Ureter (tissue), 1 donor: ENCODE data around the gene MUC21. TPM values are rescaled to one million over a fixed set of nuclear protein-coding genes. Genes with fewer than 3 reads are reported as not detected.
"Not testable (repeated sequence)": the region's sequence is repeated elsewhere in the genome, so short reads cannot be mapped to it uniquely, and the experiment has no call there.

ENCODE experiments used
- DNase-seq: peaks from one replicate; pipeline ENCODE4 v3.0.0-alpha.2; 2020; ENCODE audit warnings: low spot score
- total RNA-seq: library from RNA; stranded (reverse); gene quantifications from one replicate; pipeline ENCODE4 v1.2.4, GENCODE V29; 2023
- donor health status: DM: yes; HTN: yes; CAD: no.

The MUC21 gene
- total RNA-seq, 1 donor from 2014 or later: not detected

- no peak for DNase-seq
These were observed 24.6 kb downstream of the MUC21 start for GRCh38 chr6:31008165-31008564.

- DNase-seq: no peak
These were observed 26.2 kb downstream of the MUC21 start for GRCh38 chr6:31009731-31010130.

GRCh38 chr6:31010393-31011060, 27.0 kb downstream of the MUC21 start, which contains the start of gene MUC22:
MUC22 (plus strand) TSS chr6:31010474; CDS start chr6:31010707, 233 bp downstream.
- no peak for DNase-seq

- no peak for DNase-seq
These were observed 27.6 kb downstream of the MUC21 start for GRCh38 chr6:31011153-31011552.

- DNase-seq: no peak
These were observed 33.3 kb downstream of the MUC21 start for GRCh38 chr6:31016659-31017299.

GRCh38 chr6:31017436-31017835, 33.9 kb downstream of the MUC21 start:
- DNase-seq: not testable (repeated sequence)

- no peak for DNase-seq
These were observed 36.5 kb downstream of the MUC21 start for GRCh38 chr6:31020057-31020456.

GRCh38 chr6:31020631-31021255, 37.2 kb downstream of the MUC21 start:
- not testable (repeated sequence) for DNase-seq

- DNase-seq: not testable (repeated sequence)
These were observed 38.4 kb downstream of the MUC21 start for GRCh38 chr6:31021705-31022531.

- no peak for DNase-seq
These were observed 42.1 kb downstream of the MUC21 start for GRCh38 chr6:31025595-31025994.

GRCh38 chr6:31031095-31031494, 47.6 kb downstream of the MUC21 start:
- DNase-seq: no peak

GRCh38 chr6:31033075-31033474, 49.6 kb downstream of the MUC21 start:
- no peak for DNase-seq

- no peak for DNase-seq
These were observed 52.5 kb downstream of the MUC21 start for GRCh38 chr6:31035862-31036497.

GRCh38 chr6:31037169-31037568, 53.7 kb downstream of the MUC21 start:
- no peak for DNase-seq

GRCh38 chr6:31037682-31038081, 54.2 kb downstream of the MUC21 start:
- DNase-seq: no peak

GRCh38 chr6:31038559-31038958, 55.0 kb downstream of the MUC21 start:
- no peak for DNase-seq

Other genes with a start within 250 kb of the MUC21 start
- 133 TPM for gene FLOT1, start 241.0 kb upstream of the MUC21 start, total RNA-seq
- gene IER3, start 239.2 kb upstream of the MUC21 start, total RNA-seq: 23.8 TPM
- 234 TPM for gene DDR1, start 99.2 kb upstream of the MUC21 start, total RNA-seq
- 30.4 TPM for gene GTF2H4, start 75.5 kb upstream of the MUC21 start, total RNA-seq
- gene VARS2, start 69.5 kb upstream of the MUC21 start, total RNA-seq: 33.2 TPM
- 1.0 TPM for gene SFTA2, start 51.5 kb upstream of the MUC21 start, total RNA-seq
- not detected for gene MUCL3, start 42.7 kb upstream of the MUC21 start, total RNA-seq
- gene MUC22, start 26.8 kb downstream of the MUC21 start, total RNA-seq: not detected
- gene C6orf15, start 128.9 kb downstream of the MUC21 start, total RNA-seq: not detected
- gene PSORS1C1, start 131.1 kb downstream of the MUC21 start, total RNA-seq: 0.10 TPM
- not detected for gene CDSN, start 136.7 kb downstream of the MUC21 start, total RNA-seq
- gene PSORS1C2, start 155.3 kb downstream of the MUC21 start, total RNA-seq: not detected
- 23.4 TPM for gene CCHCR1, start 174.1 kb downstream of the MUC21 start, total RNA-seq
- gene TCF19, start 174.9 kb downstream of the MUC21 start, total RNA-seq: 5.9 TPM
- 9.5 TPM for gene POU5F1, start 187.0 kb downstream of the MUC21 start, total RNA-seq